Measurements from ENCODE around the gene PLA2G5. TPM values are rescaled to one million over a fixed set of nuclear protein-coding genes. Genes with fewer than 3 reads are reported as not detected.
A peak's percentile ranks its signal among the peaks of the same experiment; 100 is the strongest.
"Not testable (repeated sequence)": the region's sequence is repeated elsewhere in the genome, so short reads cannot be mapped to it uniquely, and the experiment has no call there.

PLA2G5 gene
- polyA plus RNA-seq, 2 donors = 4.0 to 4.2 TPM

GRCh38 chr1:20123722-20124455, 53.9 kb downstream of the PLA2G5 start:
- H3K36me3 ChIP-seq (ENCODE audit: control insufficient read depth in 2 of 2, insufficient read depth in 2 of 2, low read length in 1 of 2) = no peaks in the 10 kb centered on the region
- no peaks in the 10 kb centered on the region for H3K9me3 ChIP-seq (ENCODE audit: control insufficient read depth in 2 of 2, insufficient read depth in 1 of 2, low read depth in 1 of 2, low read length in 1 of 2)
- H3K4me1 ChIP-seq (ENCODE audit: control insufficient read depth in 2 of 2, insufficient read depth in 2 of 2, low read length in 1 of 2) = peaks cover 0 to 5% of the 10 kb centered on the region in 2 donors
- H3K4me3 ChIP-seq (ENCODE audit: low read depth in 1 of 2, low read length in 2 of 2) = no peak overlapping the region
- 61 to 70% methylated on average over 10 of the region's 10 CpGs for WGBS, 2 donors
- no peak overlapping the region for H3K27ac ChIP-seq (ENCODE audit: low read depth in 2 of 2, low read length in 1 of 2)
- H3K27me3 ChIP-seq (ENCODE audit: control insufficient read depth in 1 of 2, insufficient read depth in 2 of 2, low read length in 2 of 2) = no peaks in the 10 kb centered on the region

- no peaks in the 10 kb centered on the region for H3K36me3 ChIP-seq (ENCODE audit: control insufficient read depth in 2 of 2, insufficient read depth in 2 of 2, low read length in 1 of 2)
- H3K27ac ChIP-seq (ENCODE audit: low read depth in 2 of 2, low read length in 1 of 2) = peak overlapping the region in 1 of 2 donors; percentile 27
- 33 to 42% methylated on average over 7 of the region's 7 CpGs for WGBS, 2 donors
- H3K9me3 ChIP-seq (ENCODE audit: control insufficient read depth in 2 of 2, insufficient read depth in 1 of 2, low read depth in 1 of 2, low read length in 1 of 2) = no peaks in the 10 kb centered on the region
- peaks cover 0 to 5% of the 10 kb centered on the region in 2 donors for H3K4me1 ChIP-seq (ENCODE audit: control insufficient read depth in 2 of 2, insufficient read depth in 2 of 2, low read length in 1 of 2)
- H3K4me3 ChIP-seq (ENCODE audit: low read depth in 1 of 2, low read length in 2 of 2) = no peak overlapping the region
- no peaks in the 10 kb centered on the region for H3K27me3 ChIP-seq (ENCODE audit: control insufficient read depth in 1 of 2, insufficient read depth in 2 of 2, low read length in 2 of 2)
These were observed 54.6 kb downstream of the PLA2G5 start for GRCh38 chr1:20124456-20125057.

GRCh38 chr1:20125100-20125499, 55.1 kb downstream of the PLA2G5 start:
- Histone ChIP-seq H3K4me3 (ENCODE audit: low read depth in 1 of 2, low read length in 2 of 2) (no peak overlapping the region), H3K27me3 (ENCODE audit: control insufficient read depth in 1 of 2, insufficient read depth in 2 of 2, low read length in 2 of 2) (no peaks in the 10 kb centered on the region), H3K27ac (ENCODE audit: low read depth in 2 of 2, low read length in 1 of 2) (peak overlapping the region in 1 of 2 donors; percentile 27), H3K4me1 (ENCODE audit: control insufficient read depth in 2 of 2, insufficient read depth in 2 of 2, low read length in 1 of 2) (peaks cover 0 to 5% of the 10 kb centered on the region in 2 donors), H3K36me3 (ENCODE audit: control insufficient read depth in 2 of 2, insufficient read depth in 2 of 2, low read length in 1 of 2) (no peaks in the 10 kb centered on the region), H3K9me3 (ENCODE audit: control insufficient read depth in 2 of 2, insufficient read depth in 1 of 2, low read depth in 1 of 2, low read length in 1 of 2) (no peaks in the 10 kb centered on the region)
- WGBS, 2 donors = 49 to 62% methylated on average over 10 of the region's 10 CpGs

- WGBS, 2 donors = 71 to 76% methylated on average over 9 of the region's 9 CpGs
- H3K9me3 ChIP-seq (ENCODE audit: control insufficient read depth in 2 of 2, insufficient read depth in 1 of 2, low read depth in 1 of 2, low read length in 1 of 2) = no peaks in the 10 kb centered on the region
- H3K4me3 ChIP-seq (ENCODE audit: low read depth in 1 of 2, low read length in 2 of 2) = no peak overlapping the region
These were observed 56.2 kb downstream of the PLA2G5 start for GRCh38 chr1:20126041-20126805.

GRCh38 chr1:20126806-20127440, 56.9 kb downstream of the PLA2G5 start:
- Histone ChIP-seq H3K36me3 (ENCODE audit: control insufficient read depth in 2 of 2, insufficient read depth in 2 of 2, low read length in 1 of 2) (no peaks in the 10 kb centered on the region), H3K27me3 (ENCODE audit: control insufficient read depth in 1 of 2, insufficient read depth in 2 of 2, low read length in 2 of 2) (no peaks in the 10 kb centered on the region), H3K27ac (ENCODE audit: low read depth in 2 of 2, low read length in 1 of 2) (no peak overlapping the region), H3K4me3 (ENCODE audit: low read depth in 1 of 2, low read length in 2 of 2) (no peak overlapping the region), H3K4me1 (ENCODE audit: control insufficient read depth in 2 of 2, insufficient read depth in 2 of 2, low read length in 1 of 2) (peaks cover 0 to 5% of the 10 kb centered on the region in 2 donors), H3K9me3 (ENCODE audit: control insufficient read depth in 2 of 2, insufficient read depth in 1 of 2, low read depth in 1 of 2, low read length in 1 of 2) (no peaks in the 10 kb centered on the region)
- 97% methylated on average over 10 of the region's 10 CpGs for WGBS, 2 donors

More at GRCh38 chr1:20126041-20126805, 56.2 kb downstream of the PLA2G5 start:
- no peaks in the 10 kb centered on the region for H3K27me3 ChIP-seq (ENCODE audit: control insufficient read depth in 1 of 2, insufficient read depth in 2 of 2, low read length in 2 of 2)
- H3K4me1 ChIP-seq (ENCODE audit: control insufficient read depth in 2 of 2, insufficient read depth in 2 of 2, low read length in 1 of 2) = peaks cover 0 to 5% of the 10 kb centered on the region in 2 donors
- H3K36me3 ChIP-seq (ENCODE audit: control insufficient read depth in 2 of 2, insufficient read depth in 2 of 2, low read length in 1 of 2) = no peaks in the 10 kb centered on the region
- no peak overlapping the region for H3K27ac ChIP-seq (ENCODE audit: low read depth in 2 of 2, low read length in 1 of 2)

GRCh38 chr1:20130518-20130917, 60.5 kb downstream of the PLA2G5 start:
- H3K4me3 ChIP-seq (ENCODE audit: low read depth in 1 of 2, low read length in 2 of 2); H3K9me3 ChIP-seq (ENCODE audit: control insufficient read depth in 2 of 2, insufficient read depth in 1 of 2, low read depth in 1 of 2, low read length in 1 of 2); H3K36me3 ChIP-seq (ENCODE audit: control insufficient read depth in 2 of 2, insufficient read depth in 2 of 2, low read length in 1 of 2); H3K4me1 ChIP-seq (ENCODE audit: control insufficient read depth in 2 of 2, insufficient read depth in 2 of 2, low read length in 1 of 2); H3K27ac ChIP-seq (ENCODE audit: low read depth in 2 of 2, low read length in 1 of 2); H3K27me3 ChIP-seq (ENCODE audit: control insufficient read depth in 1 of 2, insufficient read depth in 2 of 2, low read length in 2 of 2): not testable (repeated sequence)
- WGBS, 2 donors = 93 to 94% methylated on average over 3 of the region's 3 CpGs

GRCh38 chr1:20134995-20135394, 65.0 kb downstream of the PLA2G5 start:
- Histone ChIP-seq H3K4me1 (ENCODE audit: control insufficient read depth in 2 of 2, insufficient read depth in 2 of 2, low read length in 1 of 2) (peaks cover 0 to 3% of the 10 kb centered on the region in 2 donors), H3K27me3 (ENCODE audit: control insufficient read depth in 1 of 2, insufficient read depth in 2 of 2, low read length in 2 of 2) (no peaks in the 10 kb centered on the region), H3K4me3 (ENCODE audit: low read depth in 1 of 2, low read length in 2 of 2) (no peak overlapping the region), H3K9me3 (ENCODE audit: control insufficient read depth in 2 of 2, insufficient read depth in 1 of 2, low read depth in 1 of 2, low read length in 1 of 2) (no peaks in the 10 kb centered on the region), H3K36me3 (ENCODE audit: control insufficient read depth in 2 of 2, insufficient read depth in 2 of 2, low read length in 1 of 2) (no peaks in the 10 kb centered on the region), H3K27ac (ENCODE audit: low read depth in 2 of 2, low read length in 1 of 2) (no peak overlapping the region)
- 88 to 91% methylated on average over 3 of the region's 3 CpGs for WGBS, 2 donors

GRCh38 chr1:20136249-20136648, 66.3 kb downstream of the PLA2G5 start:
- Histone ChIP-seq H3K36me3 (ENCODE audit: control insufficient read depth in 2 of 2, insufficient read depth in 2 of 2, low read length in 1 of 2) (no peaks in the 10 kb centered on the region), H3K9me3 (ENCODE audit: control insufficient read depth in 2 of 2, insufficient read depth in 1 of 2, low read depth in 1 of 2, low read length in 1 of 2) (no peaks in the 10 kb centered on the region), H3K4me1 (ENCODE audit: control insufficient read depth in 2 of 2, insufficient read depth in 2 of 2, low read length in 1 of 2) (peaks cover 0 to 3% of the 10 kb centered on the region in 2 donors), H3K27ac (ENCODE audit: low read depth in 2 of 2, low read length in 1 of 2) (no peak overlapping the region), H3K27me3 (ENCODE audit: control insufficient read depth in 1 of 2, insufficient read depth in 2 of 2, low read length in 2 of 2) (no peaks in the 10 kb centered on the region), H3K4me3 (ENCODE audit: low read depth in 1 of 2, low read length in 2 of 2) (no peak overlapping the region)
- WGBS, 2 donors = 88 to 93% methylated on average over 3 of the region's 3 CpGs

GRCh38 chr1:20137055-20137454, 67.1 kb downstream of the PLA2G5 start:
- Histone ChIP-seq H3K36me3 (ENCODE audit: control insufficient read depth in 2 of 2, insufficient read depth in 2 of 2, low read length in 1 of 2) (no peaks in the 10 kb centered on the region), H3K4me1 (ENCODE audit: control insufficient read depth in 2 of 2, insufficient read depth in 2 of 2, low read length in 1 of 2) (peaks cover 0 to 3% of the 10 kb centered on the region in 2 donors), H3K27ac (ENCODE audit: low read depth in 2 of 2, low read length in 1 of 2) (no peak overlapping the region), H3K27me3 (ENCODE audit: control insufficient read depth in 1 of 2, insufficient read depth in 2 of 2, low read length in 2 of 2) (no peaks in the 10 kb centered on the region), H3K4me3 (ENCODE audit: low read depth in 1 of 2, low read length in 2 of 2) (no peak overlapping the region), H3K9me3 (ENCODE audit: control insufficient read depth in 2 of 2, insufficient read depth in 1 of 2, low read depth in 1 of 2, low read length in 1 of 2) (no peaks in the 10 kb centered on the region)
- 79 to 81% methylated on average over 4 of the region's 4 CpGs for WGBS, 2 donors

Measured in esophagus (tissue), 2 donors.